ENCODE results near the gene ROCK2. TPM values are rescaled to one million over a fixed set of nuclear protein-coding genes. Genes with fewer than 3 reads are reported as not detected.

Gene ROCK2
- total and polyA plus RNA-seq, 4 donors = 5.3 to 31.0 (median 12.2) TPM

GRCh38 chr2:11196246-11196645, 148.2 kb downstream of the ROCK2 start:
- TF ChIP-seq RAD21 (IDR thresholded peaks at IDR 0.05) (no peak), EGR1 (IDR thresholded peaks at IDR 0.05; ENCODE audit: low read depth in 2 of 2) (no peak), TAF1 (conservative IDR thresholded peaks at IDR 0.05) (no peak), NR2F2 (IDR thresholded peaks at IDR 0.05) (no peak), FOXA2 (IDR thresholded peaks at IDR 0.05) (no peak), FOXA1 (IDR thresholded peaks at IDR 0.05) (no peak), CTCF (IDR thresholded peaks at IDR 0.05; ENCODE audit: low read depth, low read length, missing input control) (no peak), RXRA (IDR thresholded peaks at IDR 0.05) (no peak), SP1 (IDR thresholded peaks at IDR 0.05) (no peak)
- TF ChIP-seq, protein P1, sequence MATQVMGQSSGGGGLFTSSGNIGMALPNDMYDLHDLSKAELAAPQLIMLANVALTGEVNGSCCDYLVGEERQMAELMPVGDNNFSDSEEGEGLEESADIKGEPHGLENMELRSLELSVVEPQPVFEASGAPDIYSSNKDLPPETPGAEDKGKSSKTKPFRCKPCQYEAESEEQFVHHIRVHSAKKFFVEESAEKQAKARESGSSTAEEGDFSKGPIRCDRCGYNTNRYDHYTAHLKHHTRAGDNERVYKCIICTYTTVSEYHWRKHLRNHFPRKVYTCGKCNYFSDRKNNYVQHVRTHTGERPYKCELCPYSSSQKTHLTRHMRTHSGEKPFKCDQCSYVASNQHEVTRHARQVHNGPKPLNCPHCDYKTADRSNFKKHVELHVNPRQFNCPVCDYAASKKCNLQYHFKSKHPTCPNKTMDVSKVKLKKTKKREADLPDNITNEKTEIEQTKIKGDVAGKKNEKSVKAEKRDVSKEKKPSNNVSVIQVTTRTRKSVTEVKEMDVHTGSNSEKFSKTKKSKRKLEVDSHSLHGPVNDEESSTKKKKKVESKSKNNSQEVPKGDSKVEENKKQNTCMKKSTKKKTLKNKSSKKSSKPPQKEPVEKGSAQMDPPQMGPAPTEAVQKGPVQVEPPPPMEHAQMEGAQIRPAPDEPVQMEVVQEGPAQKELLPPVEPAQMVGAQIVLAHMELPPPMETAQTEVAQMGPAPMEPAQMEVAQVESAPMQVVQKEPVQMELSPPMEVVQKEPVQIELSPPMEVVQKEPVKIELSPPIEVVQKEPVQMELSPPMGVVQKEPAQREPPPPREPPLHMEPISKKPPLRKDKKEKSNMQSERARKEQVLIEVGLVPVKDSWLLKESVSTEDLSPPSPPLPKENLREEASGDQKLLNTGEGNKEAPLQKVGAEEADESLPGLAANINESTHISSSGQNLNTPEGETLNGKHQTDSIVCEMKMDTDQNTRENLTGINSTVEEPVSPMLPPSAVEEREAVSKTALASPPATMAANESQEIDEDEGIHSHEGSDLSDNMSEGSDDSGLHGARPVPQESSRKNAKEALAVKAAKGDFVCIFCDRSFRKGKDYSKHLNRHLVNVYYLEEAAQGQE (IDR thresholded peaks at IDR 0.05) = no peak
- H3K4me1 ChIP-seq (ENCODE audit: control insufficient read depth in 4 of 4, insufficient read depth in 4 of 4, low read length in 3 of 4) = no peaks in the 10 kb centered on the region
- H3K9ac ChIP-seq (ENCODE audit: low read depth in 1 of 2, low read length in 2 of 2) = no peak overlapping the region
- no peaks in the 10 kb centered on the region for H3K27me3 ChIP-seq (ENCODE audit: control insufficient read depth in 4 of 4, insufficient read depth in 4 of 4, low read length in 3 of 4)
- no peak for DNase-seq (ENCODE audit: low spot score)
- WGBS = 96% methylated on average over 3 of the region's 3 CpGs
- no peak overlapping the region for H3K4me3 ChIP-seq (ENCODE audit: low read depth in 1 of 3, low read length in 3 of 3)
- H3K9me3 ChIP-seq (ENCODE audit: control insufficient read depth in 4 of 4, low read length in 3 of 4) = no peaks in the 10 kb centered on the region
- peaks cover 5 to 60% (median 40%) of the 10 kb centered on the region in 4 donors for H3K36me3 ChIP-seq (ENCODE audit: control insufficient read depth in 4 of 4, insufficient read depth in 3 of 4, low read depth in 1 of 4, low read length in 3 of 4)
- no peak overlapping the region for H3K27ac ChIP-seq (ENCODE audit: low read depth in 1 of 2, low read length in 2 of 2)

DNA sequence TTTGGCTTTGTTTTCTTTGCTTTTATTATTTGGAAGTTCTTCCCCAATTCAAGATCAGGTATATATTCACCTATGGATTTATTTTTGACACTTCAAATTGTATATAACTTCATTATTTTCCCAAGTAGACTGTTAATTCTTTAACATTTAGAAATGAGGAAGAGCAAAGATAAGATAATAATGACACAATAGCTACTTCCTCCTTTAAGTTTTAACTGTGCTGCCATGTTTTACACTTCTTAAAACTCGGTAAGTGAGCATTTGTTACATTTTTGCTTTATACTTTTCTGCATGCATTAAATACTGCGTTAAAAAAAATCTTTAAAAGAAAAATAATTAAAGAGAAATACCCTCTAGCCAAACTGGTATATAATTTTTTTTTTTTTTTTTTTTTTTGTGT, 156.7 kb downstream of the ROCK2 start:
- no peaks in the 10 kb centered on the region for H3K27me3 ChIP-seq (ENCODE audit: control insufficient read depth in 4 of 4, insufficient read depth in 4 of 4, low read length in 3 of 4)
- H3K9ac ChIP-seq (ENCODE audit: low read depth in 1 of 2, low read length in 2 of 2) = no peak overlapping the region
- no peak overlapping the region for H3K27ac ChIP-seq (ENCODE audit: low read depth in 1 of 2, low read length in 2 of 2)
- no peak overlapping the region for H3K4me3 ChIP-seq (ENCODE audit: low read depth in 1 of 3, low read length in 3 of 3)
- no peak for TF ChIP-seq TAF1 (conservative IDR thresholded peaks at IDR 0.05)
- TF ChIP-seq, protein P2, sequence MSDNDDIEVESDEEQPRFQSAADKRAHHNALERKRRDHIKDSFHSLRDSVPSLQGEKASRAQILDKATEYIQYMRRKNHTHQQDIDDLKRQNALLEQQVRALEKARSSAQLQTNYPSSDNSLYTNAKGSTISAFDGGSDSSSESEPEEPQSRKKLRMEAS (IDR thresholded peaks at IDR 0.05) = no peak
- TF ChIP-seq FOXA1 (IDR thresholded peaks at IDR 0.05) = no peak
- TF ChIP-seq RAD21 (IDR thresholded peaks at IDR 0.05) = no peak
- TF ChIP-seq GABPA (IDR thresholded peaks at IDR 0.05 in 1 of 2, conservative IDR thresholded peaks at IDR 0.05 in 1 of 2) = no peak
- no peak for TF ChIP-seq JUND (IDR thresholded peaks at IDR 0.05)
- no peak for TF ChIP-seq EGR1 (IDR thresholded peaks at IDR 0.05; ENCODE audit: low read depth in 2 of 2)
- TF ChIP-seq HNF4A (conservative IDR thresholded peaks at IDR 0.05) = no peak
- no peak for TF ChIP-seq FOXA2 (IDR thresholded peaks at IDR 0.05)
- no peak for DNase-seq (ENCODE audit: low spot score)
- no peaks in the 10 kb centered on the region for H3K9me3 ChIP-seq (ENCODE audit: control insufficient read depth in 4 of 4, low read length in 3 of 4)
- no peaks in the 10 kb centered on the region for H3K4me1 ChIP-seq (ENCODE audit: control insufficient read depth in 4 of 4, insufficient read depth in 4 of 4, low read length in 3 of 4)
- peaks cover 4 to 35% (median 31%) of the 10 kb centered on the region in 4 donors for H3K36me3 ChIP-seq (ENCODE audit: control insufficient read depth in 4 of 4, insufficient read depth in 3 of 4, low read depth in 1 of 4, low read length in 3 of 4)
- 84% methylated on average over 2 of the region's 2 CpGs for WGBS
